NCI-H1092 treated with DMSO at 0.1 percent for 48 hours (cell line): ENCODE results near the gene CTNNA3.

Experiments
- DNase-seq: peaks from one replicate; lab custom pipeline; 2025; lab: John Stamatoyannopoulos, UW

CTNNA3 gene

GRCh38 chr10:67665491-67665890 lies 30.5 kb downstream of the CTNNA3 start:
- DNase-seq = no peak

GRCh38 chr10:67664942-67665341 lies 31.1 kb downstream of the CTNNA3 start:
- DNase-seq = no peak

- no peak for DNase-seq
Measured at GRCh38 chr10:67663449-67664087, 32.4 kb downstream of the CTNNA3 start.

- DNase-seq = no peak
Measured at GRCh38 chr10:67662415-67662814, 33.6 kb downstream of the CTNNA3 start.

GRCh38 chr10:67659497-67659896 lies 36.5 kb downstream of the CTNNA3 start:
- no peak for DNase-seq

GRCh38 chr10:67657775-67658174 lies 38.2 kb downstream of the CTNNA3 start:
- DNase-seq = no peak

- DNase-seq = no peak
Measured at GRCh38 chr10:67650558-67650957, 45.4 kb downstream of the CTNNA3 start.

GRCh38 chr10:67648613-67649229 lies 47.3 kb downstream of the CTNNA3 start:
- no peak for DNase-seq

GRCh38 chr10:67630904-67631303 lies 65.1 kb downstream of the CTNNA3 start:
- DNase-seq = no peak

- no peak for DNase-seq
Measured at GRCh38 chr10:67629461-67629971, 66.5 kb downstream of the CTNNA3 start.

GRCh38 chr10:67622984-67623383 lies 73.0 kb downstream of the CTNNA3 start:
- no peak for DNase-seq

GRCh38 chr10:67622511-67622910 lies 73.5 kb downstream of the CTNNA3 start:
- no peak for DNase-seq

- no peak for DNase-seq
Measured at GRCh38 chr10:67621834-67622233, 74.2 kb downstream of the CTNNA3 start.

GRCh38 chr10:67618116-67618515 lies 77.9 kb downstream of the CTNNA3 start:
- no peak for DNase-seq

- no peak for DNase-seq
Measured at GRCh38 chr10:67612577-67613537, 83.1 kb downstream of the CTNNA3 start.

- no peak for DNase-seq
Measured at GRCh38 chr10:67612176-67612575, 83.8 kb downstream of the CTNNA3 start.

GRCh38 chr10:67609996-67610793 lies 85.8 kb downstream of the CTNNA3 start:
- DNase-seq = no peak

GRCh38 chr10:67608001-67608400 lies 88.0 kb downstream of the CTNNA3 start:
- no peak for DNase-seq

GRCh38 chr10:67607472-67607871 lies 88.5 kb downstream of the CTNNA3 start:
- DNase-seq = no peak

GRCh38 chr10:67606572-67606971 lies 89.4 kb downstream of the CTNNA3 start:
- DNase-seq = no peak

- no peak for DNase-seq
Measured at GRCh38 chr10:67603701-67604100, 92.3 kb downstream of the CTNNA3 start.

GRCh38 chr10:67603086-67603485 lies 92.9 kb downstream of the CTNNA3 start:
- DNase-seq = no peak
